Activated CD4-positive, alpha-beta T cell treated with anti-CD3 and anti-CD28 coated beads for 36 hours (primary cell): Measurements from ENCODE around the gene TRIM62. TPM values are rescaled to one million over a fixed set of nuclear protein-coding genes. Genes with fewer than 3 reads are reported as not detected.
A peak's percentile ranks its signal among the peaks of the same experiment; 100 is the strongest.
"Not testable (repeated sequence)": the region's sequence is repeated elsewhere in the genome, so short reads cannot be mapped to it uniquely, and the experiment has no call there.

Source experiments
- ATAC-seq: fragments of 200-7000 bp; cut with Tn5 transposase; one replicate; pipeline ENCODE4 v1.10.0; 2021; ENCODE audit warnings: mild to moderate bottlenecking, moderate library complexity
- CTCF ChIA-PET: fragments of 350-600 bp; sonication (Branson Sonifier 250); formaldehyde crosslinking; loops from one replicate; lab custom pipeline; 2021; ENCODE audit warnings: antibody characterized with exemption; lab: Charles Lee
- POLR2A ChIA-PET: fragments of 350-600 bp; sonication (Branson Sonifier 250); formaldehyde crosslinking; loops from one replicate; lab custom pipeline; 2021; ENCODE audit warnings: antibody characterized with exemption, inconsistent platforms; lab: Charles Lee
- DNase-seq: peaks from one replicate; pipeline ENCODE4 v3.0.0-alpha.2; 2020
- H3K27ac Mint-ChIP-seq: one replicate; pipeline ENCODE4 v1.8.0; 2021; ENCODE audit warnings: mixed read lengths
- H3K27me3 Mint-ChIP-seq: one replicate; pipeline ENCODE4 v1.8.0; 2021; ENCODE audit warnings: mixed read lengths
- H3K36me3 Mint-ChIP-seq: one replicate; pipeline ENCODE4 v1.8.0; 2021; ENCODE audit warnings: low read depth, mixed read lengths
- H3K4me1 Mint-ChIP-seq: one replicate; pipeline ENCODE4 v1.8.0; 2021; ENCODE audit warnings: mixed read lengths
- H3K4me3 Mint-ChIP-seq: one replicate; pipeline ENCODE4 v1.8.0; 2021; ENCODE audit warnings: mild to moderate bottlenecking, moderate library complexity, mixed read lengths
- H3K9me3 Mint-ChIP-seq: one replicate; pipeline ENCODE4 v1.8.0; 2021; ENCODE audit warnings: low read depth, mixed read lengths
- intact Hi-C, 2 experiments: fragments of 100-400 bp; cut with DNase I in 1 of 2; cut with micrococcal nuclease in 1 of 2; formaldehyde crosslinking; loops; one replicate each; pipeline versions ENCODE4 v1.14.2 to v1.15.1; 2022 to 2024; cut with DNase I, micrococcal nuclease
- total RNA-seq, 2 experiments: library from RNA; stranded (reverse); gene quantifications; one replicate each; pipeline ENCODE4 v1.2.3, GENCODE V29; 2021

Gene TRIM62
- total RNA-seq, 2 experiments from 2014 or later = 3.6 to 3.7 TPM

DNA sequence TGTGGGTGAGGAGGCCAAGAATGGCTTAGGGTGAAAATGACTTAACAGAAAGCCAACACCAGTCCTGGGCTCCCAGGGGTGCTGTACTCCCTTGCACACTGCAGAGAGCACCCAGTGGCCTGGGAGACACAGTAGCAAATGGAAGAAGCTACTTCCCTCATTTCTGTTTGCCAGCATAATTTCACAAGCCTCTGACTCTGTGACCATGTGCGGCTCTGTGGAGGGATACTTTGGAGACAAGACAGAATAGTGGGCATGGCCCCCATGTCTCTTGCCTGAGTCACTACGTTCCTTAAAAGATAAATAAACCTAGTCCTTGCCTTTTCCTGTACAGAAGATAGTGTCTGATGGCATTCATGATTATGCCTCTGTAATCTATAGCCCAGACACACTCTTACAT lies 38.1 kb downstream of the TRIM62 start:
- intact Hi-C loops = no loop called here
- CTCF ChIA-PET = interaction anchor here (0.6 to 0.8 kb wide), 2 partner anchors 152 to 980 kb away, joined by 3 read pairs; no protein-coding TSS in a partner anchor
- Mint-ChIP-seq H3K9me3 (no peaks in the 10 kb centered on the region), H3K27ac (no peak overlapping the region), H3K27me3 (no peaks in the 10 kb centered on the region), H3K4me3 (no peak overlapping the region), H3K4me1 (peaks cover 3% of the 10 kb centered on the region), H3K36me3 (peaks cover 4% of the 10 kb centered on the region)
- POLR2A ChIA-PET = no interaction called here
- DNase-seq (no peak), ATAC-seq (no peak)

DNA sequence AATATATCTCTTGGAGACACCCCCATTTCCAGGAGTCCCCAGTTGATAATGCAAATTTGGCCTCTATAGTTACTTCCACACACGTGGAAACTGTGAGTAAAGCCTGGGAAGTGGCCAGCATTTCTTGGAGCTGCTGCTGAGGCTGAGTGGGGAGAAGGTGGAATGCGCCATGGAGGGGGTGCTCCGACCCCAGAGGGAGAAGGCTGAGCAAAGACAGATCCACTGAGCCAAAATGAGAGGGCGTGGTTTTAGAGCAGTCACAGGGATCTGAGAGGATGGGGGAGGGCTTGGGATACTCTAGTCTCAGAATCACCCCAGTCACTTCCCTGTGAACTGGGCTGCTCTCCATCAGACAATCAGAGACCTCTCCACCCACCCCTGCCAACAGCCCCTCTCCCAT lies 38.7 kb downstream of the TRIM62 start:
- H3K9me3 Mint-ChIP-seq = no peaks in the 10 kb centered on the region
- H3K36me3 Mint-ChIP-seq = peaks cover 4% of the 10 kb centered on the region

DNA sequence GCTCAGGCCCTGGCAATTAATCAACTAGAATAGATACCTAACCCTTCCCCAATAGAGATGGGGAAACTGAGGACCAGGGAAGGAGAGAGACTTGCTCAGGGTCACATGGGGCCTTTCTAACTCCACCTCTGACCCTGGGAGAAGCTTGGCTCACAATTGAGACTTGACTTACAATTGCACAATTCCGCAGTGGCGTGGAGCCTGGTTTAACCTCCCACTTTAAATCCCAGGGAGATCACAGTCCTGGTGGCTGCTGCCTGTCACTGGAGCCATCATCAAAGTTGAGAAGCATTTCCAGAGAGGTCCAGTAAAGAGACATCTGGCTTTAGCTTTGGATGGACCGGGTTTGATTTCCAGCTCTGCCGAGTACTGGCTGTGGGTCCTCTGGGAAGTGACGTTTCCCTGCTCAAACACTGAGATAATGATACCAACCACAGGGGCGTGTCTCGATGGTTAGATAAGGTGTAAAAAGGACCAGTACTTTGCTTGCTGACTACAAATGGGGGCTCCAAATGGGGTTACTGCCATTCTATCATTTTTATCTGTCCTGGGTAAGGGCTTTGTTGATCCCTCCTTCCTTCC lies 39.3 kb downstream of the TRIM62 start:
- ATAC-seq (no peak), DNase-seq (no peak)
- ChIA-PET CTCF (interaction anchor here (0.6 to 1.3 kb wide), 3 partner anchors 17 to 457 kb away, joined by 3 read pairs; no protein-coding TSS in a partner anchor), POLR2A (no interaction called here)
- no peaks in the 10 kb centered on the region for H3K9me3 Mint-ChIP-seq
- peaks cover 3% of the 10 kb centered on the region for H3K4me1 Mint-ChIP-seq
- H3K36me3 Mint-ChIP-seq = peaks cover 4% of the 10 kb centered on the region
- H3K27ac Mint-ChIP-seq = no peak overlapping the region
- no peaks in the 10 kb centered on the region for H3K27me3 Mint-ChIP-seq
- intact Hi-C loops = no loop called here
- H3K4me3 Mint-ChIP-seq = no peak overlapping the region

More for the DNA sequence above, 38.7 kb downstream of the TRIM62 start:
- DNase-seq = no peak
- Mint-ChIP-seq H3K27ac (no peak overlapping the region), H3K4me1 (peaks cover 3% of the 10 kb centered on the region), H3K4me3 (no peak overlapping the region), H3K27me3 (no peaks in the 10 kb centered on the region)
- ChIA-PET POLR2A (no interaction called here), CTCF (interaction anchor here (0.6 kb wide), 1 partner anchor 980 kb away, joined by 3 read pairs; no protein-coding TSS in a partner anchor)
- no peak for ATAC-seq
- intact Hi-C loops = no loop called here

DNA sequence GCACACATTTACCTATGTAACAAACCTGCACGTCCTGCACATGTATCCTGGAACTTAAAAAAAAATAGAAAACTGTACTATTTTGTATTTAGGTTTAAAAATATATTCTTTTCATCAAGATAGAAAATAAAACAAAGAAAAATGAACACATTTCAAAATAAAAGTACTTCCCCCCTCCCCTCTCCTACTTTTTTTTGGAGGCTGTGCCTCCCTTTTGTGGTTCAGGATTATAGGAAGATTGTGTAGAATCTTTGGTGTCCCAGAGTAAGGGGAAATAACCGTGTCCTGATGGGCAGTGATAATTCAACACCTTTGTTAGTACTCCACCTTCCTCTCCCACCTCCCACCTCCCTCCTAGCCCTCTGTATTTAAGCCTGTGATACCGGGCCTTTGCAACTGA lies 40.1 kb downstream of the TRIM62 start:
- H3K36me3 Mint-ChIP-seq = peaks cover 3% of the 10 kb centered on the region
- CTCF ChIA-PET = interaction anchor here (0.6 to 1.3 kb wide), 3 partner anchors 16 to 458 kb away, joined by 3 read pairs; no protein-coding TSS in a partner anchor
- no peak overlapping the region for H3K27ac Mint-ChIP-seq
- POLR2A ChIA-PET = no interaction called here
- peaks cover 3% of the 10 kb centered on the region for H3K4me1 Mint-ChIP-seq
- intact Hi-C loops = no loop called here
- no peak overlapping the region for H3K4me3 Mint-ChIP-seq
- DNase-seq (no peak), ATAC-seq (no peak)
- H3K27me3 Mint-ChIP-seq = no peaks in the 10 kb centered on the region
- no peaks in the 10 kb centered on the region for H3K9me3 Mint-ChIP-seq

DNA sequence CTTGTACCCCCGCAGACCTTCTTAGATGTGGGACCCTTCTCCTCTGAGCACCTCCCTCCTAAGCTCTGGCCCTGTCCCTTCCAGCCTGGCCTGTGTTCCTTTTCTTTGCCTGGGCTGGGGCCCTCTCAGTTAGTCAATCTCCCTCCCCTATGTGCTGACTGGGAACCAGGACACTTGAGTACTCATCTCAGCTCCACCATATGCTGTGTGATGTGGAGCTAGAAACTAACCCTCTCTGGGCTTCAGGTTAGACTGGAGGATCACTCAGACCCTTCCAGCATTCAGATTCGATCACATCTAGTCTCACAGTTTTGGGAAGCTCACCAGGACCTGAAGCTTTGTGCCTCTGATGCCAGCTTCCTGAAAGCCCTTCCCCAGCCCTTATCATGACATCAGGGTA lies 40.6 kb downstream of the TRIM62 start:
- no peaks in the 10 kb centered on the region for H3K27me3 Mint-ChIP-seq

DNA sequence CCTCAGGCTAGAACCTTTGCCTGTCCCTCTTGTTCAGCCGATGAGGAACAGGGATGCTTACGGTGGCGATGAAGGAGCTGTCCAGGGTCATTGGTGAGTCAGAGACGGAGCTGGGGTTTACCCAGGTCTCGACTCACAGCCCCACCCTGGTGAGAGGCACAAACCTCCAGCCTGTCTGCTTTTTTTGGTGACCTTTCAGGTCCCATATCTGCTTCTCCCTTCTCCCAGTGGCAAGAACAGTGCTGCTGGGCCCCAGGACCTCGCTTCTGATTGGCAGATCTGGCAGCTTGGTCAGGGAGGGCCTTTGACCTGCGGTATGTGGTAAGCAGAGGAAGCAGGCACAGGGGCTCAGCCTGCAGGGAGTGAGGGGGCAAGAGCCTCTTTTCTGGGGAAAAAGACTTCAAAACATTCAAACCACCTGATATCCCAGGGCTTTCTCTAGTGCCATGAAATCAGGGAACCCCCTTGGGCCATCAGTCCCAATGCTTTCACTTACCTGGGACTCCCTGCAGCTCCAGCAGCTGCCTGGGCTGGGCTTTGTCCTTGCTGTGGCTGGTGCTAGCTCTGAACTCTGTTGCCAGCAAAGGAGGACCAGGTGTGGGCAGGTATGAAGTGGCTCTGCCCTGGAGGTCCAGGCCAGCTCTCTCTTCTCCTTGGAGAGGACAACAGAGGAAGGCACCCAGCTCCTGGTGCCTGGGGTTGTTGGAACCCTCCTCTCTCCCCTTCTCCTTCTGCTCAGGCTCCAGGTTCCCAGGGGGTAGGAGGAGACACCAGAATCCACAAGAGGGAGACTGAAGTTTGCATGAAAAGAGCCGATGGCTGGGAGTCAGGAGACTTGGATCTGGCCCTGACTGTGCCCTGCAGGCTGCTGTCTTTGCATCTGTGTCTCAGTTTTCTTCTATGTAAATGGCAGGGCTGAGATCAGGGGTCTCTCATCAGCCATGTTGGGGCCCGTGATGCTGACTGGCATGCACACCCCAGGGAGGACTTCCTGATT lies 41.4 kb downstream of the TRIM62 start:
- no peak overlapping the region for H3K27ac Mint-ChIP-seq
- ATAC-seq = no peak

More for the DNA sequence above, 40.6 kb downstream of the TRIM62 start:
- no peak overlapping the region for H3K27ac Mint-ChIP-seq
- intact Hi-C loops = no loop called here
- H3K36me3 Mint-ChIP-seq = no peaks in the 10 kb centered on the region
- DNase-seq = no peak
- peaks cover 3% of the 10 kb centered on the region for H3K4me1 Mint-ChIP-seq
- CTCF ChIA-PET = interaction anchor here (1.0 to 1.3 kb wide), 2 partner anchors 33 to 45 kb away, joined by 3 read pairs; no protein-coding TSS in a partner anchor
- POLR2A ChIA-PET = no interaction called here
- ATAC-seq = no peak
- H3K4me3 Mint-ChIP-seq = no peak overlapping the region
- H3K9me3 Mint-ChIP-seq = no peaks in the 10 kb centered on the region

DNA sequence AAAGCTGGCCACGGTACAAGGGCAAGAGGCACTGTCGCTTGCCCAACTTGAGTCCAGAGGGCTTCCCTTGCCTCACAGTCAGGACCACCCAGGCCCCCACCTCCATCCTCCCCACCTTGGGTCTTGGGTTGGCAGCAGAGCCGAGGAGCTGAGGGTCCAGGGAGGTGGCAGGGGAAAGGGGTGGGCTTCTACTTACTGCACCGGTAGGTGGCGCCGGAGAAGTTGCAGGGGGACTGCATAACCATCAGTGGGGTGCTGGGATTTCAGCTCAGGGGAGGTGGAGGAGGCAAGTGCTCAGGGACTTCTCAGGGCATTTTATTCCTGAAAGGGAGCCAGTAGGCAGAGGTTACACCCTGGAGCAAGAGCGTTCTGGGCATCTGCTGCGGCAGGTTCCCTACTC lies 44.0 kb downstream of the TRIM62 start:
- ChIA-PET CTCF (interaction anchor here (0.5 to 2.4 kb wide), 9 partner anchors 24 to 212 kb away, joined by 3 to 5 read pairs (median 3); partner anchors contain the start of gene TRIM62), POLR2A (no interaction called here)
- Mint-ChIP-seq H3K4me1 (peaks cover 4% of the 10 kb centered on the region), H3K36me3 (no peaks in the 10 kb centered on the region), H3K9me3 (no peaks in the 10 kb centered on the region), H3K27me3 (no peaks in the 10 kb centered on the region), H3K27ac (no peak overlapping the region), H3K4me3 (no peak overlapping the region)
- intact Hi-C loops = loop anchor here in 1 of 2 experiments (2.0 kb wide), 1 partner anchor 19 kb away; no protein-coding TSS in a partner anchor
- DNase-seq = peak; percentile 59
- peak; percentile 33 for ATAC-seq

More for the DNA sequence above, 41.4 kb downstream of the TRIM62 start:
- POLR2A ChIA-PET = no interaction called here
- Mint-ChIP-seq H3K4me1 (peaks cover 3% of the 10 kb centered on the region), H3K4me3 (no peak overlapping the region), H3K27me3 (no peaks in the 10 kb centered on the region), H3K9me3 (no peaks in the 10 kb centered on the region), H3K36me3 (no peaks in the 10 kb centered on the region)
- CTCF ChIA-PET = interaction anchor here (1.0 kb wide), 1 partner anchor 33 kb away, joined by 3 read pairs; no protein-coding TSS in a partner anchor
- no peak for DNase-seq
- intact Hi-C loops = no loop called here

DNA sequence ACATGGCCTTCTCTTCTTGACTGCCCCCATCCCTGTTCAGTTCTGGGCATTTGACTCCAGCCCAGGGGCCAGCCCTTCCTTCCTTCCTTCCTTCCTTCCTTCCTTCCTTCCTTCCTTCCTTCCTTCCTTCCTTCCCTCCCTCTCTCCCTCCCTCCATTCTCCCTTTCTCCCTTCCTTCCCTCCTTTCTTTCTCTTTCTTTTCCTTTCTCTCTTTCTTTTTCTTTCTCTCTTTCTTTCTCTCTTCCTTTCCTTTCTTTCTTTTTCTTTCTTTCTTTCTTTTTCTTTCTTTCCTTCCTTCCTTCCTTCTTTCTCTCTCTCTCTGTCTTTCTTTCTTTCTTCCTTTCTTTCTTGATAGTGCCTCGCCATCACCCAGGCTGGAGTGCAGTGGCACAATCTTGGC lies 45.8 kb downstream of the TRIM62 start:
- CTCF ChIA-PET = interaction anchor here (0.5 to 1.2 kb wide), 4 partner anchors 124 to 497 kb away, joined by 3 read pairs; no protein-coding TSS in a partner anchor
- H3K27ac Mint-ChIP-seq, H3K36me3 Mint-ChIP-seq, H3K4me3 Mint-ChIP-seq, POLR2A ChIA-PET, H3K27me3 Mint-ChIP-seq, DNase-seq, intact Hi-C loops, H3K4me1 Mint-ChIP-seq, ATAC-seq, H3K9me3 Mint-ChIP-seq: not testable (repeated sequence)

DNA sequence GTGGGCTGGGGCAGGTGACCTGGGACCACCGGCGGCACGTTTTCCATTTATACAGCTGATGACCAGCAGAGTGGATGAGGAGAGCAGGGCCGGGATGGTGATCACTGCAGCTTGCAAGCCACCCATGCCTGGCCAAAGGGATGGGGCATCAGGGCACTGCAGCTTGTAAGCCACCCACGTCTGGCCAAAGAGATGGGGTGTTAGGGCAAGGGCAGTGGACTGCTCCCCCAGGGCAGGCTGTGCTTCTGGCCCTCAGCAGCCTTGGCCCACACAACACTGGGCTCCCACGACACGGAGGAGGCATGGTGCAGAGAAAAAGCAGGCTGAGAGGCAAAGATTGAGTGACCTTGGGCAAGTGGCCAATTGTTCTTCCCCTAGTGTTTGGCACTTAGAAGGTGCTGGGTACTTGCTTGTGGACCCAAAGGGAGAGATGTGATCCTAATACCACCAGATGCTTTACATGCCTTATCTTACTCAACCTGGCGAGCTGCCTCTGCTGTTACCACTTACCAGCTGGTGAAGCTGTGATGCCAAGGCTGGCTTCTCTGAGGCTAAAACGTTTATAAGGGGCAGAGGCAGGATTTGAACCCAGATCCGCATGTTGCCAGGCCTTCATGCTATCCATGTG lies 48.3 kb downstream of the TRIM62 start:
- Mint-ChIP-seq H3K4me1 (peaks cover 30% of the 10 kb centered on the region), H3K27me3 (no peaks in the 10 kb centered on the region), H3K27ac (no peak overlapping the region), H3K36me3 (peaks cover 3% of the 10 kb centered on the region), H3K4me3 (no peak overlapping the region), H3K9me3 (no peaks in the 10 kb centered on the region)
- ChIA-PET POLR2A (no interaction called here), CTCF (interaction anchor here (0.7 to 1.5 kb wide), 5 partner anchors 18 to 48 kb away, joined by 3 to 4 read pairs (median 3); no protein-coding TSS in a partner anchor)
- intact Hi-C loops = loop anchor here in 1 of 2 experiments (1.0 kb wide), 1 partner anchor 11 kb away; no protein-coding TSS in a partner anchor
- no peak for DNase-seq
- no peak for ATAC-seq

DNA sequence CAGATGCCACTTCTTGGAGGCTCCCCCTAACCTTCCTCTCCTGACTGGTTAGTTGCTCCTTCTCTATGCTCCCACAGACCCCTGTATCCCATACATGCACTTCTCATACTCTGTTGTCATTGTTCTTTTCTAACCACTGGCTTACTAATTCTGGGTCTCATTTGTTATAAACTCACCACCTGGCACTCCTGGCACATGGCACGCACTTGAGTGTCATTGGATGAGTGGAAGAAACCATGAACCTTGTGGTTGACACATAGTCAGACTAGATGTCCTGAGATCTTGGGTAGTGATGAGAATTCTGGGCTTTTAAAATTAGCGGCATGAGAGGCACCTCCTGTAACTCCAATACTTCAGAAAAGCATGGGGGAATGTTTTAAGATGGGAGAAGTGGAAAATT lies 49.3 kb downstream of the TRIM62 start:
- peak; percentile 37 for DNase-seq
- intact Hi-C loops = no loop called here
- ChIA-PET CTCF (no interaction called here), POLR2A (no interaction called here)
- H3K4me3 Mint-ChIP-seq = no peak overlapping the region
- no peaks in the 10 kb centered on the region for H3K9me3 Mint-ChIP-seq
- no peaks in the 10 kb centered on the region for H3K27me3 Mint-ChIP-seq
- no peak overlapping the region for H3K27ac Mint-ChIP-seq
- H3K4me1 Mint-ChIP-seq = peaks cover 35% of the 10 kb centered on the region
- ATAC-seq = peak; percentile 20
- peaks cover 3% of the 10 kb centered on the region for H3K36me3 Mint-ChIP-seq

DNA sequence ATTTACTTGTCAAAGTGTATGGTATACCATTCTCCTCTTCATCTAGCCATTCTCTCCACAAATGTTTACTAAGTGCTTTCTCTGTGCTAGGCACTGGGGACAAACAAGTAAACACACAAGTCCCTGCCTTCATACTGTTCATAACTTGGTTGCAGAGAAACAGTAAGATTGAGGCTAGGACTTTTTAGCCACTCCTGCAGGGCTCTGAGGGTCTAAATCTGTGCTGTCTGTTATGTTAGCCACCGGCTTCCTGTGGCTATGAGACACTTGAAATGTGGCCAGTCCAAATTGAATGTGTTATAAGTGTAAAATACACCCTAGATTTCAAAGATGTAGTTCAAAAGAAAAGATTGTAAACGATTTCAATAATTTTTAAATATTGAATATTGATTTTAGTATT lies 50.7 kb downstream of the TRIM62 start:
- H3K36me3 Mint-ChIP-seq = peaks cover 3% of the 10 kb centered on the region
- ChIA-PET POLR2A (no interaction called here), CTCF (no interaction called here)
- no peak overlapping the region for H3K27ac Mint-ChIP-seq
- no peak overlapping the region for H3K4me3 Mint-ChIP-seq
- DNase-seq (no peak), ATAC-seq (no peak)
- intact Hi-C loops = no loop called here
- H3K27me3 Mint-ChIP-seq = no peaks in the 10 kb centered on the region
- H3K4me1 Mint-ChIP-seq = peaks cover 37% of the 10 kb centered on the region
- H3K9me3 Mint-ChIP-seq = no peaks in the 10 kb centered on the region
